Measurements from ENCODE around the gene PRM1. TPM values are rescaled to one million over a fixed set of nuclear protein-coding genes. Genes with fewer than 3 reads are reported as not detected.
"Not testable (repeated sequence)": the region's sequence is repeated elsewhere in the genome, so short reads cannot be mapped to it uniquely, and the experiment has no call there.

PRM1 gene
- total RNA-seq, 1 experiment from 2014 or later, result not detected

DNA sequence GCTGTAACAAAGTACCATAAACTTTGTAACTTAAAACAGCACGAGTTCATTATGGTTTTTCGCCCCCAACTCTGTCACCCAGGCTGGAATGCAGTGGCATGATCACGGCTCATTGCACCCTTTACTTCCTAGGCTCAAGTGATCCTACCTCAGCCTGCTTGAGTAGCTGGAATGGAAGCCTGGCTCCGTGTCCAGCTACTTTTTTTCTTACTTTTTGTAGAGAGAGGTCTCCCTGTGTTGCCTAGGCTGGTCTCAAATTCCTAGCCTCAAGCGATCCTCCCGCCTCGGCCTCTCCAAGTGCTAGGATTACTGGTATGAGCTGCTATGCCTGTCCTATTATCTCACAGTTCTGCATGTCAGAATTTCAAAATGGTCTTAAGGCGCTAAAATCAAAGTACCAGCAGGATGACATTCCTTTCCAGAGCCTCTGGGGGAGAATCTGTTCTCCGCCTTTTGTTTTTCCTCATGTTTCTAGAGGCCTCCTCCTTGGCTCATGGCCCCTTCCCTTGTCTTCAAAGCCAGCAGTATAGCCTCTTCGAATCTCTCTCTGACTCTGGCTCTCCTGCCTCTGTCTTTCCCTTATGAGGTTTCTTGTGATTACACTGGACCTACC, 10.1 kb upstream of the PRM1 start:
- ChIA-PET POLR2A (ENCODE audit: low non-redundant PET) (no interaction called here), CTCF (no interaction called here)
- intact Hi-C loops (cut with micrococcal nuclease; ENCODE audit: unreplicated experiment), result no loop called here
- Histone ChIP-seq H3K27ac (ENCODE audit: low read depth, low read length, poor library complexity, severe bottlenecking) (no peak overlapping the region), H3K4me1 (ENCODE audit: insufficient read depth, low read length, poor library complexity, severe bottlenecking) (no peaks in the 10 kb centered on the region), H3K9me3 (ENCODE audit: low read depth, low read length, poor library complexity, severe bottlenecking) (no peaks in the 10 kb centered on the region), H3K4me3 (ENCODE audit: low read depth, low read length, poor library complexity, severe bottlenecking) (no peak overlapping the region), H3K36me3 (ENCODE audit: insufficient read depth, low read length, poor library complexity, severe bottlenecking) (no peaks in the 10 kb centered on the region), H3K27me3 (replicated peaks; ENCODE audit: insufficient read depth, low read depth, low read length, poor library complexity) (no peaks in the 10 kb centered on the region)
- no peak for TF ChIP-seq EZH2 (IDR thresholded peaks at IDR 0.05; ENCODE audit: borderline replicate concordance, low read depth, low read length, poor library complexity, severe bottlenecking)
- no peak for TF ChIP-seq CTCF (conservative IDR thresholded peaks at IDR 0.05; ENCODE audit: low read depth, low read length)
- BruUV-seq (replicated peaks), result no TSS peak
- DNase-seq (ENCODE audit: low spot score), result no peak

GRCh38 chr16:11290102-11290893, 9.2 kb upstream of the PRM1 start:
- Histone ChIP-seq H3K27ac (ENCODE audit: low read depth, low read length, poor library complexity, severe bottlenecking) (no peak overlapping the region), H3K27me3 (replicated peaks; ENCODE audit: insufficient read depth, low read depth, low read length, poor library complexity) (no peaks in the 10 kb centered on the region), H3K9me3 (ENCODE audit: low read depth, low read length, poor library complexity, severe bottlenecking) (no peaks in the 10 kb centered on the region), H3K4me1 (ENCODE audit: insufficient read depth, low read length, poor library complexity, severe bottlenecking) (no peaks in the 10 kb centered on the region), H3K4me3 (ENCODE audit: low read depth, low read length, poor library complexity, severe bottlenecking) (no peak overlapping the region), H3K36me3 (ENCODE audit: insufficient read depth, low read length, poor library complexity, severe bottlenecking) (no peaks in the 10 kb centered on the region)
- TF ChIP-seq CTCF (conservative IDR thresholded peaks at IDR 0.05; ENCODE audit: low read depth, low read length), result no peak
- no peak for TF ChIP-seq EZH2 (IDR thresholded peaks at IDR 0.05; ENCODE audit: borderline replicate concordance, low read depth, low read length, poor library complexity, severe bottlenecking)
- POLR2A ChIA-PET (ENCODE audit: low non-redundant PET), result no interaction called here
- intact Hi-C loops (cut with micrococcal nuclease; ENCODE audit: unreplicated experiment), result no loop called here
- BruUV-seq (replicated peaks), result no TSS peak
- DNase-seq (ENCODE audit: low spot score), result no peak
- CTCF ChIA-PET, result no interaction called here

GRCh38 chr16:11289696-11290095, 8.6 kb upstream of the PRM1 start:
- POLR2A ChIA-PET (ENCODE audit: low non-redundant PET); H3K4me3 ChIP-seq (ENCODE audit: low read depth, low read length, poor library complexity, severe bottlenecking); H3K9me3 ChIP-seq (ENCODE audit: low read depth, low read length, poor library complexity, severe bottlenecking); BruUV-seq (replicated peaks); intact Hi-C loops (cut with micrococcal nuclease; ENCODE audit: unreplicated experiment); H3K4me1 ChIP-seq (ENCODE audit: insufficient read depth, low read length, poor library complexity, severe bottlenecking); CTCF ChIA-PET; H3K27me3 ChIP-seq (replicated peaks; ENCODE audit: insufficient read depth, low read depth, low read length, poor library complexity); H3K27ac ChIP-seq (ENCODE audit: low read depth, low read length, poor library complexity, severe bottlenecking); DNase-seq (ENCODE audit: low spot score); H3K36me3 ChIP-seq (ENCODE audit: insufficient read depth, low read length, poor library complexity, severe bottlenecking): not testable (repeated sequence)

DNA sequence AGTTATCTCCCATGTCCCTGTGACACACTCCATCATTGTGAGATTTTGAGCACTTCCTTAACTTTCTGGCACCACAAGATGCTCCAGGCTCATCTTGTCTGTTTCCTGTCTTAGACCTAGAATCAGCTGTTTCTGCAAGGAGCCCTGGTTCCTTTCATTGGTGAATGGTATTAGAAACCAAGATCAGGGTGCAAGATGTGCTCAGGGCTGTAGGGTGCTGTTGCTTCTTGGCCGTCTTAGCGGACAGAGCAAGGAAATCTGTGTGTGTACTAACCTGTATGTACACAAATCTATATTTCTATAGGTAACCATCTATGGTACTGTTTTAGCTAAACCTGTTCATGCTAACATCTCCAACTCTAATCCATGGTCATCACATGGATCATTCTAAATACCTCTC, 8.1 kb upstream of the PRM1 start:
- intact Hi-C loops (cut with micrococcal nuclease; ENCODE audit: unreplicated experiment), result no loop called here
- no peak for DNase-seq (ENCODE audit: low spot score)
- Histone ChIP-seq H3K27ac (ENCODE audit: low read depth, low read length, poor library complexity, severe bottlenecking) (no peak overlapping the region), H3K36me3 (ENCODE audit: insufficient read depth, low read length, poor library complexity, severe bottlenecking) (no peaks in the 10 kb centered on the region), H3K4me3 (ENCODE audit: low read depth, low read length, poor library complexity, severe bottlenecking) (no peak overlapping the region), H3K9me3 (ENCODE audit: low read depth, low read length, poor library complexity, severe bottlenecking) (no peaks in the 10 kb centered on the region), H3K27me3 (replicated peaks; ENCODE audit: insufficient read depth, low read depth, low read length, poor library complexity) (no peaks in the 10 kb centered on the region), H3K4me1 (ENCODE audit: insufficient read depth, low read length, poor library complexity, severe bottlenecking) (no peaks in the 10 kb centered on the region)
- TF ChIP-seq EZH2 (IDR thresholded peaks at IDR 0.05; ENCODE audit: borderline replicate concordance, low read depth, low read length, poor library complexity, severe bottlenecking) (no peak), CTCF (conservative IDR thresholded peaks at IDR 0.05; ENCODE audit: low read depth, low read length) (no peak)
- ChIA-PET CTCF (no interaction called here), POLR2A (ENCODE audit: low non-redundant PET) (no interaction called here)
- no TSS peak for BruUV-seq (replicated peaks)
